ENCODE data around the gene MED12L.

The MED12L gene

GRCh38 chr3:151329363-151329762 is 243.9 kb downstream of the MED12L start, which contains the start of gene P2RY13:
P2RY13 (minus strand) TSS chr3:151329549; CDS start chr3:151329528, 21 bp downstream.
- Histone ChIP-seq H3K27ac (replicated peaks) (peak within 1 kb of the TSS; percentile 72), H3K27me3 (ENCODE audit: insufficient read depth, poor library complexity, severe bottlenecking) (no peaks in the 10 kb centered on the region), H3K4me3 (replicated peaks; ENCODE audit: insufficient read depth, low read length) (peak within 1 kb of the TSS; percentile 44)
- no peak for DNase-seq (ENCODE audit: low read depth in 1 of 2, low spot score in 1 of 2)
- TF ChIP-seq POLR2AphosphoS5 (IDR thresholded peaks at IDR 0.05; ENCODE audit: low read depth), result no peak
- TF ChIP-seq, protein P1, sequence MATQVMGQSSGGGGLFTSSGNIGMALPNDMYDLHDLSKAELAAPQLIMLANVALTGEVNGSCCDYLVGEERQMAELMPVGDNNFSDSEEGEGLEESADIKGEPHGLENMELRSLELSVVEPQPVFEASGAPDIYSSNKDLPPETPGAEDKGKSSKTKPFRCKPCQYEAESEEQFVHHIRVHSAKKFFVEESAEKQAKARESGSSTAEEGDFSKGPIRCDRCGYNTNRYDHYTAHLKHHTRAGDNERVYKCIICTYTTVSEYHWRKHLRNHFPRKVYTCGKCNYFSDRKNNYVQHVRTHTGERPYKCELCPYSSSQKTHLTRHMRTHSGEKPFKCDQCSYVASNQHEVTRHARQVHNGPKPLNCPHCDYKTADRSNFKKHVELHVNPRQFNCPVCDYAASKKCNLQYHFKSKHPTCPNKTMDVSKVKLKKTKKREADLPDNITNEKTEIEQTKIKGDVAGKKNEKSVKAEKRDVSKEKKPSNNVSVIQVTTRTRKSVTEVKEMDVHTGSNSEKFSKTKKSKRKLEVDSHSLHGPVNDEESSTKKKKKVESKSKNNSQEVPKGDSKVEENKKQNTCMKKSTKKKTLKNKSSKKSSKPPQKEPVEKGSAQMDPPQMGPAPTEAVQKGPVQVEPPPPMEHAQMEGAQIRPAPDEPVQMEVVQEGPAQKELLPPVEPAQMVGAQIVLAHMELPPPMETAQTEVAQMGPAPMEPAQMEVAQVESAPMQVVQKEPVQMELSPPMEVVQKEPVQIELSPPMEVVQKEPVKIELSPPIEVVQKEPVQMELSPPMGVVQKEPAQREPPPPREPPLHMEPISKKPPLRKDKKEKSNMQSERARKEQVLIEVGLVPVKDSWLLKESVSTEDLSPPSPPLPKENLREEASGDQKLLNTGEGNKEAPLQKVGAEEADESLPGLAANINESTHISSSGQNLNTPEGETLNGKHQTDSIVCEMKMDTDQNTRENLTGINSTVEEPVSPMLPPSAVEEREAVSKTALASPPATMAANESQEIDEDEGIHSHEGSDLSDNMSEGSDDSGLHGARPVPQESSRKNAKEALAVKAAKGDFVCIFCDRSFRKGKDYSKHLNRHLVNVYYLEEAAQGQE (IDR thresholded peaks at IDR 0.05; ENCODE audit: insufficient replicate concordance, low read depth), result no peak
- TF ChIP-seq SPI1 (IDR thresholded peaks at IDR 0.05; ENCODE audit: borderline replicate concordance, low read depth), result no peak
- TF ChIP-seq GABPA (IDR thresholded peaks at IDR 0.05; ENCODE audit: low read depth), result no peak
- TF ChIP-seq CTCF (IDR thresholded peaks at IDR 0.05; ENCODE audit: insufficient read depth, low read length), result no peak

- TF ChIP-seq POLR2AphosphoS5 (IDR thresholded peaks at IDR 0.05; ENCODE audit: low read depth) (no peak), GABPA (IDR thresholded peaks at IDR 0.05; ENCODE audit: low read depth) (no peak), SPI1 (IDR thresholded peaks at IDR 0.05; ENCODE audit: borderline replicate concordance, low read depth) (no peak), CTCF (IDR thresholded peaks at IDR 0.05; ENCODE audit: insufficient read depth, low read length) (no peak)
- TF ChIP-seq, protein P1 (IDR thresholded peaks at IDR 0.05; ENCODE audit: insufficient replicate concordance, low read depth), result no peak
- no peak for DNase-seq (ENCODE audit: low read depth in 1 of 2, low spot score in 1 of 2)
- Histone ChIP-seq H3K4me3 (replicated peaks; ENCODE audit: insufficient read depth, low read length) (no peak overlapping the region), H3K27ac (replicated peaks) (peak overlapping the region; percentile 7), H3K27me3 (ENCODE audit: insufficient read depth, poor library complexity, severe bottlenecking) (no peaks in the 10 kb centered on the region)
Measured at GRCh38 chr3:151330379-151330778, 244.9 kb downstream of the MED12L start.

- peak; percentile 42 to 51 for DNase-seq (ENCODE audit: low read depth in 1 of 2, low spot score in 1 of 2)
- Histone ChIP-seq H3K27ac (replicated peaks) (peak overlapping the region; percentile 51), H3K4me3 (replicated peaks; ENCODE audit: insufficient read depth, low read length) (no peak overlapping the region), H3K27me3 (ENCODE audit: insufficient read depth, poor library complexity, severe bottlenecking) (no peaks in the 10 kb centered on the region)
- TF ChIP-seq, protein P1 (IDR thresholded peaks at IDR 0.05; ENCODE audit: insufficient replicate concordance, low read depth), result no peak
- no peak for TF ChIP-seq CTCF (IDR thresholded peaks at IDR 0.05; ENCODE audit: insufficient read depth, low read length)
- TF ChIP-seq POLR2AphosphoS5 (IDR thresholded peaks at IDR 0.05; ENCODE audit: low read depth), result no peak
- TF ChIP-seq GABPA (IDR thresholded peaks at IDR 0.05; ENCODE audit: low read depth), result no peak
- TF ChIP-seq SPI1 (IDR thresholded peaks at IDR 0.05; ENCODE audit: borderline replicate concordance, low read depth), result peak; percentile 90
Measured at GRCh38 chr3:151330899-151331298, 245.4 kb downstream of the MED12L start.
